NCI-H2171 (cell line): Measurements from ENCODE around the gene CDK5.
A peak's percentile ranks its signal among the peaks of the same experiment; 100 is the strongest.
"Not testable (repeated sequence)": the region's sequence is repeated elsewhere in the genome, so short reads cannot be mapped to it uniquely, and the experiment has no call there.

ENCODE experiments used
- DNase-seq: peaks from one replicate; lab custom pipeline; 2025; lab: John Stamatoyannopoulos, UW

CDK5 gene

DNA sequence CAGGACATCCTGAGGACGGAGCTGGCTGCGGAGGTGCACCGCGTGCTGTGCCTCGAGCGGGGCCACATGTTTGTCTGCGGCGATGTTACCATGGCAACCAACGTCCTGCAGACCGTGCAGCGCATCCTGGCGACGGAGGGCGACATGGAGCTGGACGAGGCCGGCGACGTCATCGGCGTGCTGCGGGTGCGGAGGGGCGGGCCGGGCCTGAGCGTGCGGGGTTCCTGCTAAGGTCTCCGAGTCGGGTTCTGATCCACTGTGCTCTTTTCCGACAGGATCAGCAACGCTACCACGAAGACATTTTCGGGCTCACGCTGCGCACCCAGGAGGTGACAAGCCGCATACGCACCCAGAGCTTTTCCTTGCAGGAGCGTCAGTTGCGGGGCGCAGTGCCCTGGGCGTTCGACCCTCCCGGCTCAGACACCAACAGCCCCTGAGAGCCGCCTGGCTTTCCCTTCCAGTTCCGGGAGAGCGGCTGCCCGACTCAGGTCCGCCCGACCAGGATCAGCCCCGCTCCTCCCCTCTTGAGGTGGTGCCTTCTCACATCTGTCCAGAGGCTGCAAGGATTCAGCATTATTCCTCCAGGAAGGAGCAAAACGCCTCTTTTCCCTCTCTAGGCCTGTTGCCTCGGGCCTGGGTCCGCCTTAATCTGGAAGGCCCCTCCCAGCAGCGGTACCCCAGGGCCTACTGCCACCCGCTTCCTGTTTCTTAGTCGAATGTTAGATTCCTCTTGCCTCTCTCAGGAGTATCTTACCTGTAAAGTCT is 43.8 kb downstream of the CDK5 start:
- DNase-seq = no peak

DNA sequence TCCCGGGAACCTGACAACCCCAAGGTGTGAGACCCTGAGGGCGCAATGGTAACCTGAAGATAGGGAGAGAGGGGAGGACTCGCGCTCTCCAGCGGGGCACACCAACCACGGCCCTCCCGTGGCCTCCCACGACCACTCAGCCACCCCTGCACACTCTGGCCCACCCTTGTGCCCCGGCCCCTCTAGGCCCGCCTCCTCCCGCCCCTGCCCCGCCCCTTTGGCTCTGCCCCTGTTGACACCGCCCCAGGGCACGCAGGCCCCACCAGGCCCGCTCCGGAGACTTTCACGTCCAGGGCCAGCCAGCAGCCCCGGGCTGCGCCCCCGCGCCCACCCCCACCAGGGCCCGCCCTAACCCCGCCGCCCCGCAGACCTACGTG is 44.4 kb downstream of the CDK5 start:
- DNase-seq = no peak

DNA sequence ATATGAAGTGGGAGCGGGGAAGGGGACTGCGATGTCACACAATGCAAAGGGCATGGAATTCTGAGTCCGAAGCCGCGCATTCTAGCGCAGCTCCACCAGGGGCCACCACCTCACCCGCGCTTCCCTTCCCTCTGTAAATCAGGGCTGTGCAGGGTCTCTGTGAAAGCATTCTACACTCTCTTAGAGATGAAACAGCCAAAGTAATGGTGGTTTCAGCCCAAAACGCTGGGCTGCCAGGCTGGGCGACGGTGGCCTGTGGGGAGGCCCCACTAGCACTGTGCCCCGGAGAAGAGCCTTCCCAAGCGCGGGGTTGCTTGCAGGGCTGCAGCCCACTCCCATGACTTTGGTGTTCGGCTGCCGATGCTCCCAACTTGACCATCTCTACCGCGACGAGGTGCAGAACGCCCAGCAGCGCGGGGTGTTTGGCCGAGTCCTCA is 44.8 kb downstream of the CDK5 start:
- peak; percentile 12 for DNase-seq

DNA sequence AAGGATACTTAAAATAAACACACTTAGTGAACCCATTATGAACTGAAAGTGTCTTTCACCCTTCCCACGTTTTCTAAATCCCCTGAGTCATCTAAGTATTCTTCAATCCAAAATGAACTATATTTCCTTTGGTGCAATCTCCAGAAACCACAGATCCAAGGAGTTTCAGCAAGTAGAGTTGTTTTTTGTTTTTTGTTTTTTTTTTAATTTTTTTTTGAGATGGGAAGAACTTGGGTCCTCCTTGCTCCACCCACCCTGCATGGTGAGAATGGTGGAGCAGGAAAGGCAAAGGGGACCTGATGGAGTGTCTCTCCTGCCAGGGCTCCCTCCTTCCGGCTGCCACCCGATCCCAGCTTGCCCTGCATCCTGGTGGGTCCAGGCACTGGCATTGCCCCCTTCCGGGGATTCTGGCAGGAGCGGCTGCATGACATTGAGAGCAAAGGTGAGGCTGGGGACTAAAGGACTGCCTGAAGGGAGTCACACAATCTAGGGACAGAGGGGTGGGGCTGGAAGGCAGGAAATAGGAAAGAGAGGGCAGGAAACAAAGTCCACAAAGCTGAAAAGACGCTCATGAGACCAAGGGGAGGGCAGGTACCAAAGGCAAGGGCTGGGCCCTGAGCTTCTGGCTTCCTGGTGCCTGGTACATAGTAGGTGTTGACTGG is 45.5 kb downstream of the CDK5 start:
- DNase-seq = no peak

DNA sequence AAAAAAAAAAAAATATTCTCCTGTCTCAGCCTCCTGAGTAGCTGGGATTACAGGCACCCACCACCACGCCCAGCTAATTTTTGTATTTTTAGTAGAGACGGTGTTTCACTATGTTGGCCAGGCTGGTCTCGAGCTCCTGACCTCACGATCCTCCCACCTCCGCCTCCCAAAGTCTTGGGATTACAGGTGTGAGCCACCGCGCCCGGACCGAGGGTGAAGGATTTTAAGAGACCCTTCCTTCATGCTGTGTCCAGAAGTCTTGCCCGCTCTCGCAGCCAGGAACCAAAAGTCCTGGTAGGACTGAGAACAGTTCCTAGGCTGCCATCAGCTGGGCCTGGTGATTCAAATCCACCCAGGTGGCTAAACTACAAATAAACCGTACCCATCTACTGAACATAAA is 46.1 kb downstream of the CDK5 start:
- not testable (repeated sequence) for DNase-seq

DNA sequence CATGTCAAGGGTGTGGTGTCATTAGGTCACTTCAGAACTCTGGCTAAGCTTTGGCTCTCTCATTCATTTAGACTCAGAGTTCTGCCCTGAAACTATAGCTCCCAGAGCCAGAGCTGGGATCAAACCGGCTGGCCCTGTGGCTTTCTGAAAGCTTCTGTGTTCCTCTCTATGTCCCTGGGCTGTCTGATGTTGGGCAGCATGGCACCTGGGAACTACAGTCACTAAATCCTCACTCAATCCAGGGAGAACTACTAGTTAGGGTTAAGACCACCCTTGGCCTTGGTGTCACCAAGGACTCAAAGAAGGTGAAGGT is 46.6 kb downstream of the CDK5 start:
- no peak for DNase-seq

DNA sequence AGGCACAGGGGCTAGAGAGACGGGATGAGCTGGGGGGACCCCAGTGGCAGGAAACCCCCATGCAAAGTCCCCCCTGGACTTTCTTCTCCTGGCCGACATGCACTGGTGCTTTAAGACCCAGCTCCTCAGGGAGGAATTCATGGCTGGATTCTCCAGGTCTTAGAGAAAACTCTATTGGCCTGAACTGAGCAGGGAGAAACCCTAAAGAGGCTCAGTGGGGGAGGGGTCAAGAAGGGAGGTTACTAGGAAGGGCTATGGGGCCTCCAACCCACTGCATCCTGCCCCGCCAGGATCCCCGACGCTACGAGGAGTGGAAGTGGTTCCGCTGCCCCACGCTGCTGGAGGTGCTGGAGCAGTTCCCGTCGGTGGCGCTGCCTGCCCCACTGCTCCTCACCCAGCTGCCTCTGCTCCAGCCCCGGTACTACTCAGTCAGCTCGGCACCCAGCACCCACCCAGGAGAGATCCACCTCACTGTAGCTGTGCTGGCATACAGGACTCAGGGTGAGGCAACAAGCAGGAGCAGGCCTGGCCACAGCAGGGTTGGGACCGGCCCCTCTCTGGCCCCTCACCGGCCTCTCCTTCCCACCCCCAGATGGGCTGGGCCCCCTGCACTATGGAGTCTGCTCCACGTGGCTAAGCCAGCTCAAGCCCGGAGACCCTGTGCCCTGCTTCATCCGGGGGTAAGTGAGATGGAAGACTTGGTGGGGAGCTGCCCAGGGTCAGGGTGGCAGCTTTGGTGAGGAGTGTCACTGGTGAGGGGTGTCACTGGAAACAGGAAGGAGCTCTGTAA is 47.2 kb downstream of the CDK5 start:
- no peak for DNase-seq

DNA sequence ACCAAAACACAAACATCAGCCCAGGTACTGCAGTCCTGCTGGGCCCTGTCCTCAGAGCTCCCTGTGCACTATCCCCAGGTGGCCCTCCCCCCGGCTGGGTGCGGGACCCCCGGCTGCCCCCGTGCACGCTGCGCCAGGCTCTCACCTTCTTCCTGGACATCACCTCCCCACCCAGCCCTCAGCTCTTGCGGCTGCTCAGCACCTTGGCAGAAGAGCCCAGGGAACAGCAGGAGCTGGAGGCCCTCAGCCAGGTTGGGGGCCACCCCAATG is 47.7 kb downstream of the CDK5 start:
- no peak for DNase-seq

DNA sequence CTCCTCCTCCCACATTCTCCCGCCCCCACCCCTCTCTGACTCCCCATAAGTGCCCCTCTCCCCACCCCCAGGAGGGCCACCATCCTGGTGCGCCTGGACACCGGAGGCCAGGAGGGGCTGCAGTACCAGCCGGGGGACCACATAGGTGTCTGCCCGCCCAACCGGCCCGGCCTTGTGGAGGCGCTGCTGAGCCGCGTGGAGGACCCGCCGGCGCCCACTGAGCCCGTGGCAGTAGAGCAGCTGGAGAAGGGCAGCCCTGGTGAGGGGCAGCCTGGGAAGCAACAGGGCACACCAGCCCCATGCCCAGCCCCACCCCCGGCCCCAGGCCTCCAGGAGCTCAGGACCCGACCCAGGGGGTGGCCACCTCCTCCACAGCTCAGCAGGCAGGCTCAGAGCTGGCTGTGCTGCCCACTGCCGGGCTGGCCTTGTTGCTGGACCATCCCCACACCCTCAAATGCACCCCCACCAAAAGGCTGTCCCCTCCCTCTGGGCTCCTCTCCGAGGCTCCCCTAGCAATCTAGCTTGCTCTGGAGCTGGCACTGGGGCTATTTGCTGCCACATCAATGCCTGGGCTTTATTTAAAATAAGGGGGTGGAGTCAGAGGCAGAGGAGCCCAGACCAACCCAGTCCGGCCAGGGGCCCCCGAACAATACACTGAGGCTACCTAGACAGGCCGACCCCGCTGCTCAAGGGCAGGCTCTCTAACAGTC is 48.2 kb downstream of the CDK5 start:
- DNase-seq = no peak

DNA sequence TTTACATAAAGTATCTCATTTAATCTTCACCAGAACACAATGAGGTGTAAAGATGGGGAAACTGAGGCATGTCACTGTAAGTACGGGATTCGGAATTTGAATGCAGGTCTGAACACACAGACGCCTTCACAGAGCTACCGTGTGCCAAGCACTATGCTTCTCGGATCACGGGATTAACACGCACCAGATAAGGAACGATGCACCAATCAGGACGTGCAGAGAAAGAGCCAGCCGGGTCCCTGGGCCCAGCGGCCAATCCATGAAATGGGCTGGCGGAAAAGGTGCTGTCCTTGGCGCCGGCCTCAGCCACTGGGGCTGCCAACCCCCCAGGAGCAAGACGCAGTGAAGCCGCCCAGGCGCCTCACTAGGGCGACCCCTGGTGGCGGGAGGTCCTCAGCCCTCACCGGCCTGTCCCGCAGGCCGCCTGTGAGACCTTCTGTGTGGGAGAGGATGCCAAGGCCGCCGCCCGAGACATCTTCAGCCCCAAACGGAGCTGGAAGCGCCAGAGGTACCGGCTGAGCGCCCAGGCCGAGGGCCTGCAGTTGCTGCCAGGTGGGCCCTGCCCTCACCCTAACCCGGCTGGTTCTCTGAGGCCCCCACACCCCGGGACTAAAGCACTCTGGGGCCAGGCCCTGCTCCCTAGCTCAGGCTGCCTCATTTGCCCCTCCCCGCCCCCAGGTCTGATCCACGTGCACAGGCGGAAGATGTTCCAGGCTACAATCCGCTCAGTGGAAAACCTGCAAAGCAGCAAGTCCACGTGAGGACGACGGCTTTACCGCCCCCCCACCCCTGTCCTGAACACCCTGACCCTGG is 49.0 kb downstream of the CDK5 start:
- DNase-seq = no peak

DNA sequence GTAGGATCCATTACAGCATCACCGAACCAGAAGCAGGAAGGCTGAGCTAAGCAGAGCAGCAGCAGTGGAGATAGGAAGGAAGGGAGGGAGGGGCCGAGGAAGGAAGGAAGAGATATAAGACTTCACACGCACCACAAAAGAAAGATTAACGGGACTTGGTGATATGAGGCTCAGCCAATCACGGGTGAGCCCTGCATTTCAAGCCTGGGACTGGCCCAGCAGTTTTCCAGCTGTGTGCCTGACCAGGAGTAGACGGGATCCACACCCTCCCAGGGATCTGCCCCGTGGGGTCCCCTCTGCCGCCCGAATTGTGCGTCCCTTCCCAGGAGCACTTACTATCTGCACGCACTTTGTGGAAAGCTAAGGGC is 49.6 kb downstream of the CDK5 start:
- no peak for DNase-seq

DNA sequence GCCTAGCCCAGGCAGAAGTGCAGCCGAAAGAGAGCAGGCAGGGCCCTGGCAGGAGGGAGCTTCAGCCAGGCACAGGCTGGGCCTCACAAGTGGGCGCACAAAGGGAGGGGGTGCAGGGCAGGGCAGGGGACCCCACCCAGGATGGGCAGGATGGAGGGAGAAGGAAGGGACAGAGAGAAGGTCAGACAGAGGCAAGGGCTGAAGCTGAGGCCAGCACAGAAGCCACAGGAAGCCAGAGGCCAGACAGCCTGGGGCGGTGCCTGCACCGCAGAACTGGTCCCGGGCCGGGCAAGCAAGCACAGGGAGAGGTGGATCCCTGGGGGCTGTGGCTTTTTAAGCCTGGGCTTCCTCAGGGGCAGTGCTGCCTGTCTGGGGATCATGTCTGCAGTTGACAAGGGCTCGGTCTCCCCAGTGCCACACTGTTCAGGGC is 50.2 kb downstream of the CDK5 start:
- no peak for DNase-seq

DNA sequence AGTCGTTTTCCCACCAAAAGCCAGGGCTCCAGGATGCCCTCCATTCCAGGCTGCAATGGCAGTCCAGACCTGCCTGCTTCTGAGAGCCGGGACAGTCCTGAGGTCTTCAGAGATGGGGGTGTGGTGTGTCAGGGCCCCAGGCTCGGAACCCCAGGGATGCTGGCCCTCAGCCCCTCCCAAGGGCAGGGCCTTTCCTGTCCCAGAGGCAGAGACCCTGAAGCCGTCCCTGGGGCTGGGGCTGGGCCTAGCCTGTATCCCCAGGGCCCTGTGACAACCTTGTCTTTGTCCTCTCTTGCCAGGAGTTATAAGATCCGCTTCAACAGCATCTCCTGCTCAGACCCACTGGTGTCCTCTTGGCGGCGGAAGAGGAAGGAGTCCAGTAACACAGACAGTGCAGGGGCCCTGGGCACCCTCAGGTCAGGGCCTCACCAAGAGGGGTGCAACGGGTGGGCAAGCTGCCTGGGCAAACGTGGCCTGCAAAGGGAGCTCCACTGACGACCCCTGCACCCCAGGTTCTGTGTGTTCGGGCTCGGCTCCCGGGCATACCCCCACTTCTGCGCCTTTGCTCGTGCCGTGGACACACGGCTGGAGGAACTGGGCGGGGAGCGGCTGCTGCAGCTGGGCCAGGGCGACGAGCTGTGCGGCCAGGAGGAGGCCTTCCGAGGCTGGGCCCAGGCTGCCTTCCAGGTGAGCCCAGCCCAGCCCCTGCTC is 51.0 kb downstream of the CDK5 start:
- no peak for DNase-seq

DNA sequence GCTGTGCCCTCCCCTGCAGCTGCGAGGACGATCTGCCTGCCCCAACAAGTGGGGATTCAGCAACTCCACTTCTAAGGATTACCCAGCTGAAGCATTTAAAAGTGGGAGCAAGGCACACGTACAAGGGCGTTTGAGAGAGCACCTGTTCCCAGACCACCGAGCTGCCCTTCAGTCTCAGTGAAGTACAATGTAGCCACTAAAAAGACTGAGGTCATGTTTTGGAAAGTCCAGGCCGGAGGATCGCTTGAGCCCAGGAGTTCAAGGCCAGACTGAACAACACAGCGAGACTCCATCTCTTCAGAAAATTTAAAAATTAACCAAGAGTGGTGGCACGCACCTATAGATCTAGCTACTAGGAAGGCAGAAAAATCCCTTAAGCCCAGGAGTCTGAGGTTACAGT is 52.1 kb downstream of the CDK5 start:
- DNase-seq = no peak
